Gastrocnemius medialis (tissue), 4 donors: ENCODE measurements around the gene C1QA.

ENCODE experiments used
- POLR2A ChIP-seq, 2 donors: fragments of 450-650 bp; IDR thresholded peaks; one replicate each; pipeline ENCODE4 v1.6.1; 2017; ENCODE audit warnings: antibody characterized with exemption in 2 of 2, mild to moderate bottlenecking in 2 of 2, moderate library complexity in 2 of 2
- TF ChIP-seq, protein P1 (sequence below), 5 experiments: fragments of 450-650 bp in 3 of 5; fragments of 200-600 bp in 2 of 5; sonication (generic) in 2 of 5; IDR thresholded peaks in 4 of 5; conservative IDR thresholded peaks in 1 of 5; 1 replicate in 4 of 5; 2 replicates in 1 of 5; pipeline ENCODE4 v1.5.1; 2016 to 2019; ENCODE audit warnings: antibody characterized with exemption in 5 of 5, mild to moderate bottlenecking in 3 of 5, moderate library complexity in 3 of 5

DNA sequence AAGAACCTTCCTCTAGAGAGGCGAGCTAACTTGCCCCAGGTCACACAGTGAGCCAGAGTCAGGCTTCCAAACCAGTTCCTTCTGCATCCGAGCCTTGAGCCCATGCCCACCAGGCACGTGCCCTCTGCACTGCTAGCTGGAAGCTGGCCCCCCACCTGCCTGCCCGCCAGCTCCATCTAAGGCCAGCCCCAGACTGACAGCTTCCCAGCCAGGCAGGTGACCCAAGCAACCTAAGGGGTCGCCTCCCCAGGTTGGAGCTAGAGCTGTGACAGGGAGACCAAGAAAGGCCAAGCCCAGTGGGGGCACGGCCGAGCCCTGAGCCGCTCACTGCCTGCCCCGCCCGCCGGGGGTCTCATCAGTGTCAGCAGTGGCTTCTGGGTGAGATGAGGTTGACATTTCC is 19.9 kb upstream of the C1QA start:
- TF ChIP-seq, protein P1, sequence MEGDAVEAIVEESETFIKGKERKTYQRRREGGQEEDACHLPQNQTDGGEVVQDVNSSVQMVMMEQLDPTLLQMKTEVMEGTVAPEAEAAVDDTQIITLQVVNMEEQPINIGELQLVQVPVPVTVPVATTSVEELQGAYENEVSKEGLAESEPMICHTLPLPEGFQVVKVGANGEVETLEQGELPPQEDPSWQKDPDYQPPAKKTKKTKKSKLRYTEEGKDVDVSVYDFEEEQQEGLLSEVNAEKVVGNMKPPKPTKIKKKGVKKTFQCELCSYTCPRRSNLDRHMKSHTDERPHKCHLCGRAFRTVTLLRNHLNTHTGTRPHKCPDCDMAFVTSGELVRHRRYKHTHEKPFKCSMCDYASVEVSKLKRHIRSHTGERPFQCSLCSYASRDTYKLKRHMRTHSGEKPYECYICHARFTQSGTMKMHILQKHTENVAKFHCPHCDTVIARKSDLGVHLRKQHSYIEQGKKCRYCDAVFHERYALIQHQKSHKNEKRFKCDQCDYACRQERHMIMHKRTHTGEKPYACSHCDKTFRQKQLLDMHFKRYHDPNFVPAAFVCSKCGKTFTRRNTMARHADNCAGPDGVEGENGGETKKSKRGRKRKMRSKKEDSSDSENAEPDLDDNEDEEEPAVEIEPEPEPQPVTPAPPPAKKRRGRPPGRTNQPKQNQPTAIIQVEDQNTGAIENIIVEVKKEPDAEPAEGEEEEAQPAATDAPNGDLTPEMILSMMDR (IDR thresholded peaks at IDR 0.05 in 4 of 5, conservative IDR thresholded peaks at IDR 0.05 in 1 of 5): no peak
- no peak for TF ChIP-seq POLR2A (IDR thresholded peaks at IDR 0.05)
